Naive thymus-derived CD8-positive, alpha-beta T cell (primary cell): Measurements from ENCODE around the gene LAMP2. TPM values are rescaled to one million over a fixed set of nuclear protein-coding genes. Genes with fewer than 3 reads are reported as not detected.

Experiments used
- ATAC-seq, 2 donors: fragments of 150-1000 bp; cut with Tn5 transposase in 1 of 2; sonication (Bioruptor Pico), chemical (Tn5 transposase) in 1 of 2; 1 replicate in 1 of 2; 2 replicates in 1 of 2; pipeline ENCODE4 v1.10.0; 2021; ENCODE audit warnings: mild to moderate bottlenecking in 2 of 2, moderate library complexity in 2 of 2
- POLR2A ChIA-PET: fragments of 350-600 bp; sonication (Branson Sonifier 250); formaldehyde crosslinking; loops from one replicate; lab custom pipeline; 2021; ENCODE audit warnings: antibody characterized with exemption; lab: Charles Lee
- DNase-seq, 10 donors: peaks; one replicate each; pipeline versions ENCODE4 v3.0.0 to v3.0.0-alpha.2; 2020 to 2022
- H3K27ac Mint-ChIP-seq, 10 donors: one replicate each; pipeline ENCODE4 v1.8.0; 2020 to 2022; ENCODE audit warnings: mild to moderate bottlenecking in 10 of 10, mixed read lengths in 10 of 10, moderate library complexity in 4 of 10, inconsistent platforms in 1 of 10
- H3K27me3 Mint-ChIP-seq, 5 donors: one replicate each; pipeline ENCODE4 v1.8.0; 2021 to 2022; ENCODE audit warnings: mixed read lengths in 5 of 5
- H3K36me3 Mint-ChIP-seq, 3 donors: one replicate each; pipeline ENCODE4 v1.8.0; 2020 to 2022; ENCODE audit warnings: mixed read lengths in 3 of 3, mild to moderate bottlenecking in 2 of 3, inconsistent platforms in 1 of 3
- H3K4me1 Mint-ChIP-seq, 4 donors: one replicate each; pipeline ENCODE4 v1.8.0; 2021 to 2022; ENCODE audit warnings: mixed read lengths in 4 of 4
- H3K4me3 Mint-ChIP-seq, 10 donors: one replicate each; pipeline ENCODE4 v1.8.0; 2020 to 2022; ENCODE audit warnings: mild to moderate bottlenecking in 10 of 10, mixed read lengths in 10 of 10, moderate library complexity in 6 of 10, inconsistent platforms in 1 of 10
- H3K9me3 Mint-ChIP-seq, 9 donors: one replicate each; pipeline ENCODE4 v1.8.0; 2020 to 2022; ENCODE audit warnings: mixed read lengths in 9 of 9, mild to moderate bottlenecking in 3 of 9, inconsistent platforms in 1 of 9, moderate library complexity in 1 of 9
- polyA plus RNA-seq, 3 donors: library from polyadenylated mRNA; unstranded; fragments of 300-500 nt; fragmentation: Illumina TruSeq; gene quantifications; one replicate each; pipeline ENCODE4 v1.2.3, GENCODE V29; 2021
- total RNA-seq, 8 experiments: library from RNA in 2 of 8; stranded (reverse) in 2 of 8; gene quantifications; one replicate each; pipeline ENCODE4 v1.2.3 and lab custom pipeline; 2021 to 2026

The LAMP2 gene
- total and polyA plus RNA-seq, 5 experiments from 2014 or later, result 39.2 to 78.3 (median 61.3) TPM

- Mint-ChIP-seq H3K27me3 (peaks cover 0 to 1% (median 0%) of the 10 kb centered on the region in 5 donors), H3K4me1 (peaks cover 0 to 8% (median 6%) of the 10 kb centered on the region in 4 donors), H3K4me3 (no peak overlapping the region), H3K27ac (no peak overlapping the region), H3K9me3 (no peaks in the 10 kb centered on the region), H3K36me3 (no peaks in the 10 kb centered on the region)
- no peak for DNase-seq
- ATAC-seq, result no peak
- POLR2A ChIA-PET, result interaction anchor here (1.6 kb wide), 1 partner anchor 72 kb away, joined by 5 read pairs; no protein-coding TSS in a partner anchor
Observed at GRCh38 chrX:120379937-120380681, 89.0 kb downstream of the LAMP2 start.

- Mint-ChIP-seq H3K36me3 (no peaks in the 10 kb centered on the region), H3K4me3 (no peak overlapping the region), H3K27ac (no peak overlapping the region), H3K27me3 (peaks cover 0 to 1% (median 0%) of the 10 kb centered on the region in 5 donors), H3K9me3 (no peaks in the 10 kb centered on the region), H3K4me1 (peaks cover 0 to 8% (median 6%) of the 10 kb centered on the region in 4 donors)
- no peak for ATAC-seq
- no peak for DNase-seq
- POLR2A ChIA-PET, result interaction anchor here (1.2 kb wide), 1 partner anchor 34 kb away, joined by 4 read pairs; no protein-coding TSS in a partner anchor
Observed at GRCh38 chrX:120378570-120378969, 90.5 kb downstream of the LAMP2 start.

Other genes starting within 250 kb of the LAMP2 start
- gene ZBTB33, start 218.5 kb downstream of the LAMP2 start, total RNA-seq, result 10 to 100 TPM; 32.4 to 34.4 TPM
- gene ZBTB33, start 218.5 kb downstream of the LAMP2 start, polyA plus RNA-seq, result 10 to 100 TPM in 2 of 3 donors, 1 to 10 TPM in 1; 9.6 to 14.3 (median 13.6) TPM
- gene TMEM255A, start 157.8 kb downstream of the LAMP2 start, total RNA-seq, result under 1 TPM in 1 of 2 experiments, not detected in 1; 0.23 TPM
- gene TMEM255A, start 157.8 kb downstream of the LAMP2 start, polyA plus RNA-seq, result under 1 TPM in 2 of 3 donors, not detected in 1; 0.73 to 0.95 TPM
- gene ATP1B4, start 107.2 kb downstream of the LAMP2 start, total RNA-seq, result not detected
- gene ATP1B4, start 107.2 kb downstream of the LAMP2 start, polyA plus RNA-seq, result not detected
- gene CUL4B, start 91.7 kb upstream of the LAMP2 start, total RNA-seq, result 10 to 100 TPM; 59.9 to 64.7 TPM
- 10 to 100 TPM; 23.6 to 27.9 (median 23.9) TPM for gene CUL4B, start 91.7 kb upstream of the LAMP2 start, polyA plus RNA-seq
- 10 to 100 TPM; 26.6 to 31.0 TPM for gene MCTS1, start 134.8 kb upstream of the LAMP2 start, total RNA-seq
- gene MCTS1, start 134.8 kb upstream of the LAMP2 start, polyA plus RNA-seq, result 10 to 100 TPM; 68.2 to 72.4 (median 71.3) TPM
- 10 to 100 TPM; 13.2 to 14.1 TPM for gene C1GALT1C1, start 160.8 kb upstream of the LAMP2 start, total RNA-seq
- gene C1GALT1C1, start 160.8 kb upstream of the LAMP2 start, polyA plus RNA-seq, result 10 to 100 TPM; 10.1 to 15.1 (median 11.5) TPM